Parathyroid adenoma (tissue), 2 donors: ENCODE results near the gene STAC3.
A peak's percentile ranks its signal among the peaks of the same experiment; 100 is the strongest.

ENCODE experiments used
- H2AFZ ChIP-seq: fragments of 300-600 bp; sonication (generic); one replicate; pipeline ENCODE4 v1.7.0; 2017; ENCODE audit warnings: antibody characterized with exemption, mild to moderate bottlenecking
- H3K27ac ChIP-seq: fragments of 300-600 bp; sonication (generic); one replicate; pipeline ENCODE4 v1.7.0; 2017
- H3K27me3 ChIP-seq: fragments of 300-600 bp; sonication (generic); one replicate; pipeline ENCODE4 v1.7.0; 2017; ENCODE audit warnings: low read length; ENCODE audit not compliant: control insufficient read depth, insufficient read depth
- H3K36me3 ChIP-seq: fragments of 300-600 bp; sonication (generic); one replicate; pipeline ENCODE4 v1.7.0; 2017; ENCODE audit warnings: low read length; ENCODE audit not compliant: control insufficient read depth, insufficient read depth
- H3K4me1 ChIP-seq: fragments of 300-600 bp; sonication (generic); one replicate; pipeline ENCODE4 v1.7.0; 2017; ENCODE audit warnings: control low read depth
- H3K4me2 ChIP-seq: fragments of 300-600 bp; sonication (generic); one replicate; pipeline ENCODE4 v1.7.0; 2017; ENCODE audit warnings: low read length
- H3K4me3 ChIP-seq: fragments of 300-600 bp; sonication (generic); one replicate; pipeline ENCODE4 v1.7.0; 2017; ENCODE audit warnings: low read depth, low read length
- H3K79me2 ChIP-seq: fragments of 300-600 bp; sonication (generic); one replicate; pipeline ENCODE4 v1.7.0; 2017; ENCODE audit warnings: control low read depth
- H3K9ac ChIP-seq: fragments of 300-600 bp; sonication (generic); one replicate; pipeline ENCODE4 v1.7.0; 2017; ENCODE audit warnings: mild to moderate bottlenecking
- H3K9me3 ChIP-seq: fragments of 300-600 bp; sonication (generic); one replicate; pipeline ENCODE4 v1.7.0; 2017; ENCODE audit warnings: low read length; ENCODE audit not compliant: control insufficient read depth
- TF ChIP-seq, protein P1 (sequence below): fragments of 300-600 bp; sonication (generic); IDR thresholded peaks from one replicate; pipeline ENCODE4 v1.7.0; 2017; ENCODE audit warnings: antibody characterized with exemption, mild to moderate bottlenecking
- donor health status: primary hyperparathyroidism.

STAC3 gene

GRCh38 chr12:57226588-57227314, 24.2 kb downstream of the STAC3 start:
- H3K36me3 ChIP-seq, result no peaks in the 10 kb centered on the region
- peaks cover 9% of the 10 kb centered on the region for H3K27me3 ChIP-seq
- H3K4me3 ChIP-seq, result no peak overlapping the region

GRCh38 chr12:57225680-57226210, 25.2 kb downstream of the STAC3 start:
- no peak overlapping the region for H3K27ac ChIP-seq

More at GRCh38 chr12:57226588-57227314, 24.2 kb downstream of the STAC3 start:
- Histone ChIP-seq H3K4me2 (no peak overlapping the region), H3K27ac (no peak overlapping the region), H3K9ac (no peak overlapping the region), H3K79me2 (no peaks in the 10 kb centered on the region), H3K4me1 (peaks cover 9% of the 10 kb centered on the region), H3K9me3 (no peaks in the 10 kb centered on the region), H2AFZ (no peak overlapping the region)
- TF ChIP-seq, protein P1, sequence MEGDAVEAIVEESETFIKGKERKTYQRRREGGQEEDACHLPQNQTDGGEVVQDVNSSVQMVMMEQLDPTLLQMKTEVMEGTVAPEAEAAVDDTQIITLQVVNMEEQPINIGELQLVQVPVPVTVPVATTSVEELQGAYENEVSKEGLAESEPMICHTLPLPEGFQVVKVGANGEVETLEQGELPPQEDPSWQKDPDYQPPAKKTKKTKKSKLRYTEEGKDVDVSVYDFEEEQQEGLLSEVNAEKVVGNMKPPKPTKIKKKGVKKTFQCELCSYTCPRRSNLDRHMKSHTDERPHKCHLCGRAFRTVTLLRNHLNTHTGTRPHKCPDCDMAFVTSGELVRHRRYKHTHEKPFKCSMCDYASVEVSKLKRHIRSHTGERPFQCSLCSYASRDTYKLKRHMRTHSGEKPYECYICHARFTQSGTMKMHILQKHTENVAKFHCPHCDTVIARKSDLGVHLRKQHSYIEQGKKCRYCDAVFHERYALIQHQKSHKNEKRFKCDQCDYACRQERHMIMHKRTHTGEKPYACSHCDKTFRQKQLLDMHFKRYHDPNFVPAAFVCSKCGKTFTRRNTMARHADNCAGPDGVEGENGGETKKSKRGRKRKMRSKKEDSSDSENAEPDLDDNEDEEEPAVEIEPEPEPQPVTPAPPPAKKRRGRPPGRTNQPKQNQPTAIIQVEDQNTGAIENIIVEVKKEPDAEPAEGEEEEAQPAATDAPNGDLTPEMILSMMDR, result no peak

DNA sequence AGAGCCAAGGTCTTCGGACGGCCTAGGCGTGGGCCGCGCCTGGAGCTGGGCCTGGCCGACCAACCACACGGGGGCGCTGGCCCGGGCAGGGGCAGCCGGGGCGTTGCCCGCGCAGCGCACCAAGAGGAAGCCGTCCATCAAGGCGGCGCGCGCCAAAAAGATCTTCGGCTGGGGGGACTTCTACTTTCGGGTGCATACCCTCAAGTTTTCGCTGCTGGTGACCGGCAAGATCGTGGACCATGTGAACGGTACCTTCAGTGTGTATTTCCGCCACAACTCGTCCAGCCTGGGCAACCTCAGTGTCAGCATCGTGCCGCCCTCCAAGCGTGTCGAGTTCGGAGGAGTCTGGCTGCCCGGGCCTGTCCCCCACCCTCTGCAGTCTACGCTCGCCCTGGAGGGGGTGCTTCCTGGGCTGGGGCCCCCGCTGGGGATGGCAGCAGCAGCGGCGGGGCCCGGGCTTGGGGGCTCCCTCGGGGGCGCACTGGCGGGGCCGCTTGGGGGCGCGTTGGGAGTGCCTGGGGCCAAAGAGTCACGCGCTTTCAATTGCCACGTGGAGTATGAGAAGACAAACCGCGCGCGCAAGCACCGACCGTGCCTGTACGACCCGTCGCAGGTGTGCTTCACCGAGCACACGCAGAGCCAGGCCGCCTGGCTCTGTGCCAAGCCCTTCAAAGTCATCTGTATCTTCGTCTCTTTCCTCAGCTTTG, 25.9 kb downstream of the STAC3 start:
- H3K4me2 ChIP-seq, result no peak overlapping the region
- TF ChIP-seq, protein P1, result peak; percentile 45
- no peaks in the 10 kb centered on the region for H3K9me3 ChIP-seq
- no peaks in the 10 kb centered on the region for H3K36me3 ChIP-seq
- H3K9ac ChIP-seq, result no peak overlapping the region
- peaks cover 5% of the 10 kb centered on the region for H3K4me1 ChIP-seq
- H2AFZ ChIP-seq, result no peak overlapping the region
- H3K4me3 ChIP-seq, result no peak overlapping the region
- no peaks in the 10 kb centered on the region for H3K79me2 ChIP-seq
- no peak overlapping the region for H3K27ac ChIP-seq
- H3K27me3 ChIP-seq, result peaks cover 9% of the 10 kb centered on the region

More at GRCh38 chr12:57225680-57226210, 25.2 kb downstream of the STAC3 start:
- no peak overlapping the region for H3K4me3 ChIP-seq
- H3K79me2 ChIP-seq, result no peaks in the 10 kb centered on the region
- H3K36me3 ChIP-seq, result no peaks in the 10 kb centered on the region
- H3K9ac ChIP-seq, result no peak overlapping the region
- H3K4me1 ChIP-seq, result peaks cover 9% of the 10 kb centered on the region
- no peak overlapping the region for H3K4me2 ChIP-seq
- H3K27me3 ChIP-seq, result peaks cover 9% of the 10 kb centered on the region
- no peak overlapping the region for H2AFZ ChIP-seq
- TF ChIP-seq, protein P1, result no peak
- no peaks in the 10 kb centered on the region for H3K9me3 ChIP-seq

DNA sequence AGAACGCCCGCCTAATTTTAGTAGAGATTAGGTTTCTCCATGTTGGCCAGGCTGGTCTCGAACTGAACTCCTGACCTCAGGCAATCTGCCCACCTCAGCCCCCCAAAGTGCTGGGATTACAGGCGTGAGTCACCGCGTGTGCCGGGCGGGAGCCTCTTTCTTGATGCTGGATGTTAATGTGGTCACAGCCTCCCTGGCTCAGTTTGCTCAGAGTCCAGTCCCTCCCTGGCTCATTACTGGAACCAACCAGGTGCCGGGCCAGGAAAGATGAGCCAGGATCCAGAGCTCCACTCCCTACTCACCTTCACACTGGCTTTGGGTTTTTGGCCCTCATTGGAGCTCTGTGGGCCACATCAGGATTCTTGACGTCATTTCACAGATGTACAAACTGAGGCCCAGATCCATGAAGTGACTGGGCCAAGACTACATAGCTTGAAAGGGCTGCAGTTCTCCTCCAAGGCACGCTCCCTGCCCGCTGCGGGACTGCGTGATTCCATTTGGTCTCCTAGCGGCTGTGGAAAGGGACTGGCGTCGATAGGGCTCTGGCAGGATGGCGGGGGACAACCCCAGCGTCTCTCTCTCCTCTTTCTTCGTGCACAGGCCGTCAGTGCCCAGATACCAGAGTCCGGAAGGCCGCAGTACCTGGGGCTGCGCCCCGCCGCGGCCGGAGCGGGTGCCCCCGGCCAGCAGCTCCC, 26.6 kb downstream of the STAC3 start:
- H3K4me3 ChIP-seq, result no peak overlapping the region
- H3K36me3 ChIP-seq, result no peaks in the 10 kb centered on the region
- H3K79me2 ChIP-seq, result no peaks in the 10 kb centered on the region
- peaks cover 11% of the 10 kb centered on the region for H3K27me3 ChIP-seq
- no peaks in the 10 kb centered on the region for H3K9me3 ChIP-seq
- no peak overlapping the region for H3K4me2 ChIP-seq
- TF ChIP-seq, protein P1, result no peak
- H3K27ac ChIP-seq, result no peak overlapping the region
- H2AFZ ChIP-seq, result no peak overlapping the region
- H3K9ac ChIP-seq, result no peak overlapping the region
- no peaks in the 10 kb centered on the region for H3K4me1 ChIP-seq
